HepG2 (cell line): ENCODE data around the gene HEBP1. TPM values are rescaled to one million over a fixed set of nuclear protein-coding genes. Genes with fewer than 3 reads are reported as not detected.

Source experiments
- ATAC-seq: fragments of 200-7000 bp; cut with Tn5 transposase; 3 replicates; pipeline ENCODE4 v1.9.1; 2020; ENCODE audit warnings: mild to moderate bottlenecking, moderate library complexity
- BruUV-seq: library from RNA; stranded (reverse); fragments of 400-500 nt; replicated peaks from 2 replicates; lab custom pipeline; 2021; lab: Mats Ljungman, UMichigan
- CTCF ChIA-PET: fragments of 300-600 bp; formaldehyde crosslinking; extraction: SDS; loops from one replicate; lab custom pipeline; 2021; ENCODE audit warnings: low total read pairs, inconsistent platforms, low intra/inter-chr PET ratio; lab: Yijun Ruan, JAX
- POLR2A ChIA-PET: fragments of 350-600 bp; sonication (Branson Sonifier 250); formaldehyde crosslinking; loops from one replicate; lab custom pipeline; 2020; ENCODE audit warnings: antibody characterized with exemption, inconsistent platforms; lab: Yijun Ruan, JAX
- DNase-seq: peaks from one replicate; pipeline ENCODE4 v3.0.0-alpha.2; 2015; ENCODE audit warnings: low spot score
- FAIRE-seq: peaks from 3 replicates; lab custom pipeline; 2011; peaks lifted over from hg19 to GRCh38; lab: Jason Lieb, UNC
- H2AFZ ChIP-seq: one replicate; pipeline ENCODE4 v1.6.1; 2011; ENCODE audit warnings: low read length, inconsistent platforms
- H3K27ac ChIP-seq: fragments of 300-600 bp; 3 replicates; pipeline ENCODE4 v1.8.0; 2011; ENCODE audit warnings: mixed run types, mild to moderate bottlenecking, mixed read lengths, low read length, inconsistent platforms; ENCODE audit not compliant: insufficient read depth; ENCODE audit errors: extremely low read length
- H3K27me3 ChIP-seq, 2 experiments: fragments of 200-600 bp in 1 of 2; 2 replicates in 1 of 2; 3 replicates in 1 of 2; pipeline versions ENCODE4 v1.6.0 to v1.8.0; 2011; ENCODE audit warnings: low read length in 2 of 2, mild to moderate bottlenecking in 2 of 2, moderate library complexity in 2 of 2, inconsistent platforms in 1 of 2; ENCODE audit not compliant: insufficient read depth in 2 of 2, control insufficient read depth in 1 of 2
- H3K36me3 ChIP-seq, 2 experiments: fragments of 200-600 bp in 1 of 2; replicated peaks in 1 of 2; 2 replicates in 1 of 2; 3 replicates in 1 of 2; pipeline versions ENCODE4 v1.5.1 to v1.8.0; 2011; ENCODE audit warnings: low read length in 2 of 2, inconsistent platforms in 1 of 2; ENCODE audit not compliant: insufficient read depth in 2 of 2, control insufficient read depth in 1 of 2
- H3K4me1 ChIP-seq: 2 replicates; pipeline ENCODE4 v1.5.1; 2012; ENCODE audit warnings: low read length, inconsistent platforms; ENCODE audit not compliant: insufficient read depth
- H3K4me2 ChIP-seq: 2 replicates; pipeline ENCODE4 v1.6.0; 2011; ENCODE audit warnings: low read depth, low read length, inconsistent platforms
- H3K4me3 ChIP-seq, 3 experiments: fragments of 200-600 bp in 1 of 3; sonication (generic), shearing (Covaris generic) in 1 of 3; replicated peaks in 1 of 3; 2 replicates each; pipeline ENCODE4 v1.5.1; 2011 to 2016; ENCODE audit warnings: low read length in 3 of 3, inconsistent platforms in 2 of 3, low read depth in 2 of 3, mild to moderate bottlenecking in 2 of 3, control low read depth in 1 of 3, mixed read lengths in 1 of 3; ENCODE audit not compliant: insufficient read depth in 1 of 3
- H3K79me2 ChIP-seq: one replicate; pipeline ENCODE4 v1.6.1; 2011; ENCODE audit warnings: low read length, inconsistent platforms; ENCODE audit not compliant: insufficient read depth
- H3K9ac ChIP-seq: 2 replicates; pipeline ENCODE4 v1.6.0; 2011; ENCODE audit warnings: mild to moderate bottlenecking, low read depth, low read length, inconsistent platforms; ENCODE audit not compliant: insufficient read depth
- H3K9me3 ChIP-seq: 2 replicates; pipeline ENCODE4 v1.5.1; 2012; ENCODE audit warnings: mild to moderate bottlenecking, low read length
- H4K20me1 ChIP-seq: 2 replicates; pipeline ENCODE4 v1.6.0; 2011; ENCODE audit warnings: inconsistent platforms, mild to moderate bottlenecking, low read length, moderate library complexity; ENCODE audit not compliant: insufficient read depth
- ARNT ChIP-seq: fragments of 450-650 bp; IDR thresholded peaks from 2 replicates; pipeline ENCODE4 v1.6.1; 2017
- ZC3H13 ChIP-seq: sonication (generic); formaldehyde crosslinking; IDR thresholded peaks from 2 replicates; pipeline ENCODE4 v1.8.1; 2023; ENCODE audit warnings: mild to moderate bottlenecking, missing genetic modification reagents, moderate library complexity
- ZFP36L1 ChIP-seq: sonication (generic); formaldehyde crosslinking; IDR thresholded peaks from 2 replicates; pipeline ENCODE4 v1.8.0; 2022; ENCODE audit warnings: mild to moderate bottlenecking, missing genetic modification reagents, moderate library complexity
- ZMYM2 ChIP-seq: sonication (generic); formaldehyde crosslinking; IDR thresholded peaks from 2 replicates; pipeline ENCODE4 v1.8.0; 2022; ENCODE audit warnings: mild to moderate bottlenecking, missing genetic modification reagents
- ZNF121 ChIP-seq: sonication (generic); formaldehyde crosslinking; IDR thresholded peaks from 2 replicates; pipeline ENCODE4 v1.5.0; 2020; ENCODE audit warnings: mild to moderate bottlenecking, missing genetic modification reagents
- ZNF292 ChIP-seq: sonication (generic); formaldehyde crosslinking; IDR thresholded peaks from 2 replicates; pipeline ENCODE4 v1.8.1; 2022; ENCODE audit warnings: mild to moderate bottlenecking, low read depth, missing genetic modification reagents, borderline replicate concordance
- ZNF558 ChIP-seq: sonication (generic); formaldehyde crosslinking; IDR thresholded peaks from 2 replicates; pipeline ENCODE4 v1.9.0; 2022; ENCODE audit warnings: mild to moderate bottlenecking, missing genetic modification reagents, borderline replicate concordance
- ZZZ3 ChIP-seq: sonication (generic); formaldehyde crosslinking; IDR thresholded peaks from 2 replicates; pipeline ENCODE4 v1.4.0; 2020; ENCODE audit warnings: missing genetic modification reagents, mild to moderate bottlenecking, borderline replicate concordance
- WGBS: methylation state at CpG from one replicate; pipeline ENCODE4 v1.1.6; 2017; ENCODE audit warnings: low lambda C conversion rate; 5-methylcytosine and 5-hydroxymethylcytosine counted together
- in situ Hi-C: cut with HindIII; loops from 2 replicates; pipeline ENCODE4 v1.10.0; 2017; ENCODE audit warnings: low pct_unique_long_range_greater_than_20kb; ENCODE audit not compliant: extremely low pct_ligation_motif_present
- intact Hi-C: fragments of 100-400 bp; cut with micrococcal nuclease; formaldehyde crosslinking; loops from one replicate; pipeline ENCODE4 v1.10.0; 2022; ENCODE audit not compliant: unreplicated experiment
- polyA plus RNA-seq, 8 experiments: library from polyadenylated mRNA; depleted of rRNA in 3 of 8; stranded (reverse) in 7 of 8; unstranded in 1 of 8; fragments of >200 nt; fragmentation: Illumina TruSeq in 4 of 8; extraction: Trizol in 4 of 8; gene quantifications; 2 replicates each; pipeline versions ENCODE4 v1.2.1 to v1.2.3, GENCODE V29; 2011 to 2016; ENCODE audit warnings: low read depth in 4 of 8, missing spikeins in 1 of 8, mixed read lengths in 1 of 8; ENCODE audit not compliant: insufficient read depth in 1 of 8
- total RNA-seq, 5 experiments: library from RNA; depleted of rRNA; stranded (reverse); fragments of >200 nt; fragmentation: Illumina TruSeq; extraction: Trizol; gene quantifications; 2 replicates each; pipeline ENCODE4 v1.2.3, GENCODE V29; 2016; ENCODE audit warnings: low read depth in 1 of 5
- TF ChIP-seq, protein P1 (sequence below): IDR thresholded peaks from 2 replicates; pipeline ENCODE4 v1.6.1; 2016; ENCODE audit warnings: missing compliant biosample characterization, missing genetic modification reagents, borderline replicate concordance
- TF ChIP-seq, protein P2 (sequence below): IDR thresholded peaks from 2 replicates; pipeline ENCODE4 v1.6.1; 2018; ENCODE audit warnings: missing genetic modification reagents

The HEBP1 gene
- total and polyA plus RNA-seq, 2 of the 13 experiments (the other 11 are each of a cell fraction or from before 2014, with no cell fraction given) = 7.8 to 9.4 TPM

DNA sequence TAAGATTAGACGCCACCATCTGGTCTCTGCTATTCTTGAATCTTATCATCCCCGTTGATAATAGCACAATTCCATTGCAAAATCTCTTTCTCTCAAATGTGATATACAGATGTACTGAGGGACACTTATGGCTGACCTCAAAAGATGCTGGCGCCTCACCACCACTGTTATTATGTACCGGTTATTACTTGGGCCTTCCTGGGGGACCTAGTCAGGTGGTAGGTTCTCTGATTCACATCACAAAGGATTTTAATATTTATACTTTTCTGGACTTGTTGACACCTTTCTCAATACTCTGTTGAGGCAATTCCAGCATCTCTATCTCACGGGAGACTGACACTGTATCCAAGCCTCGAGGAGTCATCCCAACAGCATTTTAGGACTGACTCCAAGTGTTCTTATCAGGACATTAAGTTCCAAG, 22.8 kb upstream of the HEBP1 start:
- Histone ChIP-seq H3K4me2 (no peak overlapping the region), H4K20me1 (no peaks in the 10 kb centered on the region), H3K79me2 (no peaks in the 10 kb centered on the region), H3K27ac (no peak overlapping the region), H3K4me3 (no peak overlapping the region), H3K36me3 (no peaks in the 10 kb centered on the region), H3K4me1 (no peaks in the 10 kb centered on the region), H3K9ac (no peak overlapping the region), H3K27me3 (no peaks in the 10 kb centered on the region), H2AFZ (no peak overlapping the region), H3K9me3 (no peaks in the 10 kb centered on the region)
- in situ Hi-C loops (no loop called here), intact Hi-C loops (no loop called here)
- no peak for TF ChIP-seq ZMYM2 (CRISPR knock-in tag)
- TF ChIP-seq ZNF121 = no peak
- TF ChIP-seq ZNF558 = no peak
- TF ChIP-seq, protein P1, sequence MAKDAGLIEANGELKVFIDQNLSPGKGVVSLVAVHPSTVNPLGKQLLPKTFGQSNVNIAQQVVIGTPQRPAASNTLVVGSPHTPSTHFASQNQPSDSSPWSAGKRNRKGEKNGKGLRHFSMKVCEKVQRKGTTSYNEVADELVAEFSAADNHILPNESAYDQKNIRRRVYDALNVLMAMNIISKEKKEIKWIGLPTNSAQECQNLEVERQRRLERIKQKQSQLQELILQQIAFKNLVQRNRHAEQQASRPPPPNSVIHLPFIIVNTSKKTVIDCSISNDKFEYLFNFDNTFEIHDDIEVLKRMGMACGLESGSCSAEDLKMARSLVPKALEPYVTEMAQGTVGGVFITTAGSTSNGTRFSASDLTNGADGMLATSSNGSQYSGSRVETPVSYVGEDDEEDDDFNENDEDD (CRISPR knock-in tag) = no peak
- TF ChIP-seq ZNF292 (CRISPR knock-in tag) = no peak
- no peak for TF ChIP-seq ZFP36L1 (CRISPR knock-in tag)
- TF ChIP-seq, protein P2, sequence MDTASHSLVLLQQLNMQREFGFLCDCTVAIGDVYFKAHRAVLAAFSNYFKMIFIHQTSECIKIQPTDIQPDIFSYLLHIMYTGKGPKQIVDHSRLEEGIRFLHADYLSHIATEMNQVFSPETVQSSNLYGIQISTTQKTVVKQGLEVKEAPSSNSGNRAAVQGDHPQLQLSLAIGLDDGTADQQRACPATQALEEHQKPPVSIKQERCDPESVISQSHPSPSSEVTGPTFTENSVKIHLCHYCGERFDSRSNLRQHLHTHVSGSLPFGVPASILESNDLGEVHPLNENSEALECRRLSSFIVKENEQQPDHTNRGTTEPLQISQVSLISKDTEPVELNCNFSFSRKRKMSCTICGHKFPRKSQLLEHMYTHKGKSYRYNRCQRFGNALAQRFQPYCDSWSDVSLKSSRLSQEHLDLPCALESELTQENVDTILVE (CRISPR knock-in tag) = no peak
- TF ChIP-seq ZZZ3 (CRISPR knock-in tag) = no peak
- no peak for TF ChIP-seq ZC3H13
- TF ChIP-seq ARNT = no peak
- no TSS peak for BruUV-seq
- DNase-seq (no peak), FAIRE-seq (no peak), ATAC-seq (no peak)
- ChIA-PET POLR2A (no interaction called here), CTCF (no interaction called here)
- WGBS = 59% methylated on average over 6 of the region's 6 CpGs
